Stomach (tissue), 4 donors: ENCODE results near the gene CHN1.

Experiments
- POLR2A ChIP-seq, 4 donors: fragments of 450-650 bp; IDR thresholded peaks; one replicate each; pipeline ENCODE4 v1.6.1; 2016; ENCODE audit warnings: antibody characterized with exemption in 4 of 4, control low read depth in 2 of 4, mild to moderate bottlenecking in 1 of 4, moderate library complexity in 1 of 4
- POLR2AphosphoS5 ChIP-seq, 3 donors: sonication (generic); formaldehyde crosslinking; IDR thresholded peaks; one replicate each; pipeline ENCODE4 v1.6.1; 2016; ENCODE audit warnings: antibody characterized with exemption in 3 of 3

GRCh38 chr2:174765576-174765975, 239.6 kb downstream of the CHN1 start:
- TF ChIP-seq POLR2A (IDR thresholded peaks at IDR 0.05) (no peak), POLR2AphosphoS5 (IDR thresholded peaks at IDR 0.05) (no peak)
